ENCODE measurements around the gene HOXB2.

Gene HOXB2

GRCh38 chr17:48578616-48579470 lies 33.9 kb upstream of the HOXB2 start:
- FAIRE-seq: no peak

DNA sequence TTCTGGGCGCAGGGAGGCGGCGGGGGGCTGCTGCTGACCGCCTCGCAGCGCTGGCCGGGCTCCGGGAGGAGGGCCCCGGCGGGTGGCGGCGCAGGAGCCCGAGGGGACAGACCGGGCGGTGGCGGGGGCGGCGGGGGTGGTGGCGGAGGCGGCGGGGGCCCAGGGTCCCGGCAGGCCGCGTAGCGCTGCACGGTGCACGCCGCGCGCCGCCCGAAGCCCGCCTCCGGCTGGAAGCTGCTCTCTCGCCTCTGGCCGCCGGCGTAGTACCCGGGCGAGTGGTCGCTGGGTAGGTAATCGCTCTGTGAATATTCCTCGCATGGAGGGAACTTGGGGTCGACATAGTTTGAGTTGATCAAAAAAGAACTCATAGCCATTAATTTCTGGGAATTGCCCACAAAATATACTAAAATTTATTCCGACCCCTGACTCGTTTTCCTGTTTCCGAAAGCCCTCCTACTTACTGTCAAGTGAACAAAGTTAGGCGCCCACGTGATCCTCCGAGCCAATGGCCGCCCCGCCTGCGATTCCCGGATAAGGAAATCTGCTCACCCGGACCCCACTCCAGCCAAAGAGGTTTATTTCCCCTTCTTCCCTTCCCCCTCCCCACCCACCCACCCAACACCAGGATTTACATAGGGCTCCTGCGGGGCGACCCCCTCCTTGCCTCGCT lies 33.2 kb upstream of the HOXB2 start, which contains the start of gene HOXB4:
HOXB4 (minus strand) TSS at position 405 of the 670 bp plus-strand sequence; CDS start at position 374, 31 bp downstream.
- FAIRE-seq: no peak

DNA sequence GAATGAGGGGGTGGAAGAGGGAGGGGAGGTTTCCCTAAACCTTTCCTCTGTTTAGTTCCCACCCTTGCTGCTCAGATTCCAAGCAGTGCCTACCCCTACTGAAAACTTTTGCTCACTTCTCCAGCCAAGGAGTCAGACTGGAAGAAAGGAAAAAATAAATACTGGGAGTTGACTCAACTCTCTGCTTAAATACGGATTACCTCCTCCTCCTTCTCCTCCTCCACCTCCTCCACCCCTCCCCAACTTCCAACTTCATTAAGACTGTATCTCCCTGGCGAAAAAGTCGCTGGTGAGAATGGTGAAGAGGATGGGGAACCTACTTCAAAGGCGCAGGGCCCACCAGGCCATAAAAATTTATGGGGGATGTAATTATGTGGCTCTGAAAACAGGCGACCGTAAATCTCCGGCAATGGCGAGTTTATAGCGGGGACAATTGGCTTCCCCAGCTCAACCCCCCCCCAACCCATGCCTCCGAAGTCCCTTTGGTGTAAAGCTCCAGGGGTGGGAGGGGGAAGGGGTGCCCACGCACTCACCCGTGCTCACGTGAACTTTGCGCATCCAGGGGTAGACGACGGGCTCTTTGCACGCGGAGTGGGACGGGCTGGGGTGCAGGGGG lies 32.5 kb upstream of the HOXB2 start:
- no peak for FAIRE-seq

DNA sequence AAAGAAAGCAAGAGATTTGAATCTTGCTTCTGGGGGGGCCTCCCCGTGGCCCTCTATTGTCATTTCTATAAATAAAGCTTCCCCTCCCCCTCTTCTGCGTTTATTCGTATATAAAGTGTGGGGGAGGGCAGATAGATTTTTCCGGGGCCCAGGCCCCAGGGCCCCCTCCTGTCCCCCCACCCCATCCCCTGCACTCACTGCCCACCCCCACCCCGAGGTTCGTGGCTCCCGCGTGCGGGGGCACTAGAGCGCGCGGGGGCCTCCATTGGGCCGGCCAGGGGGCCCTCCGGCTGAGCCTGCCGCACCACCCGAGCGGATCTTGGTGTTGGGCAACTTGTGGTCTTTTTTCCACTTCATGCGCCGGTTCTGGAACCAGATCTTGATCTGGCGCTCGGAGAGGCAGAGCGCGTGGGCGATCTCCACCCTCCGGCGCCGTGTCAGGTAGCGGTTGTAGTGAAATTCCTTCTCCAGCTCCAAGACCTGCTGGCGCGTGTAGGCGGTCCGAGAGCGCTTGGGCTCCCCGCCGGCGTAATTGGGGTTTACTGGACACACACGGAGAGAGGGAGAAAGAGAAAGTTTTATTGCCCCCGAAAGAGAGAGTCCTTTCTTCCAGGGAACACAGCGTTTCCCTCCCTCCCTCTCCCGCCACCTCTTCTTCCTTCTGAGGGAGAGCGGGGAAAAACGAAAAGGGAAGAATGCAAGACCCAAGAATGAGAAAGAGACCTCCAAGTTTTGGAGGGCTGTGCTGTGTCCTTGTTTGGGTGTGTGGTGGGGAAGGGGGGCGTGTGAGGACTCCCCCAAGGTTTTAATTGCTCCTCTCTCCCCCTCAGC lies 31.8 kb upstream of the HOXB2 start:
- no peak for FAIRE-seq

GRCh38 chr17:48575673-48576478 lies 31.0 kb upstream of the HOXB2 start:
- no peak for FAIRE-seq

DNA sequence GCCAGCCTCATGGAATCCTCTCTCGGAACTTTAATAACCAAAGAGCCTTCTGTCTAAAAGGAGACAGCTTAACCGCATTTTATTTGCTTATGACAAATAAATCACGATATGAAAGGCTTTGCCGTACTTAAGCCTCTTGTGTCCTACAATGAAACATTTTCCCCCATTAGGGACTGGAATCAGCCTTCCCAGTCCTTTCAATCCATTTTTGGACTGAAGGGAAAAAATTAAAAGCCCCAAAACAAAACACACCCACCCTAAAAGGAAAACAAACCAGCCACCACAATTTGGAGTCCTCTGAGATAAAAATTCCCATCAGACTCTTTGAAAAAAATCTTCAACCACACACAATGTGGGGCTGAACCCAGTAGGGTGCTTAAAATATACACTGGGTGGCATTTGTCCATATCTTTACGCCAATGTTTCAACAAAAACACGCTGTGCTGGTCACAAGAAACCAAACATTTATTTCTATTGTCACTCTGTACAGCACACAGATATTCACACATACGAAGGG lies 30.2 kb upstream of the HOXB2 start:
- no peak for FAIRE-seq

DNA sequence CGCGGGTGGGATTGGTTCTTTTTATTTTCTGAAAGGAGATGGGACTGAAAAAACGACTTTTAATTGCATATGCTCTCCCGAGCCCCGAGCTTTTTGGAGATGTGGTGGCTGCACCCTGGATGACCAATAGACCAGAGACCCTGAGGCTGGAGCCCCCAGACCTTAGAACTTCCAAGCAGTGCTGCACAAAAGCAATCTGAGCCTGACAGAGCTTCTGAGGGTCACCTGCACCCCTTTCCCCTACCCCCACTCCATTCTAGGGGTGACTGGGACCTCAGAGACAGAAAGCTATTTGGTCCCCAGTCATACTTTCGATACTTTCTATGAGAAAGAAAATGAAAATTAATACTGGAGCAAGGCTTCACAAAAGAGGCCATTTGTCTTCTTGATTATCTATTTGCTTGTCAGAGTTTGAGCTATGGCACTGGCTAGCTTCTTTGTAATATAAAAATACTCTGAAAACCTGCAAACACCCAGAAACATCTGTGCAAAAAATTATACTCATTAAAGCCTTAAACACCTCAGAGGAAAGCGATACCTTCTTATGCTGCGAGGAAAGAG lies 29.7 kb upstream of the HOXB2 start:
- FAIRE-seq: no peak

DNA sequence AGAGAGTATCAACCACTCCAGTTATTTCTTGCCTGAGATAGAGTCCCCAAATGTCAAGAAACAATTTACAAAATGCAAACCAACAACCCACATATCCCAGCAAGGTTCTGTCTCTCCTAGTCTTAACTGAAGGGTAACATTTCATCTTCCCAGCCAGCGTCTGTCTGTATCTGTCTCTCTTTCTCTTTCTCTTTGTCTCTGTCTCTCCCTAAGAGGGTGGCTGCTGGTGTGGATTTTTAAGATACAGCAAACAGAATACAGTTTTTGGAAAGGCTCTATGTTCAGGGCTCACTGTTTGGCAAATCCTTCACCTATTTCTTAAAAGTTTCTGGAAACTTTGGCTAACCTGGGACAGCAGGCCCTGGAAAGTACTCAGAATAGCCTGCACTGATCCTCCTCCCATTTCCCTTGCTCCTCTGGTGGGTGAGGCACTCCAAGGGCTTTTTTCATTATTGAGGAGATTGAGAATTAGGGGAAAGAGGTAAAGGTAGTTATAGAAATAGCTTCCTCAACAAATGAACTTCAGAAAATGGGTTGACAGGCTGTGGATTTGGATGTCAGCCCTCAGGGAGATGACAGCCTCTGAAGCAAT lies 27.0 kb upstream of the HOXB2 start:
- no peak for FAIRE-seq

- no peak for FAIRE-seq
These were observed 26.3 kb upstream of the HOXB2 start for GRCh38 chr17:48571024-48571818.

DNA sequence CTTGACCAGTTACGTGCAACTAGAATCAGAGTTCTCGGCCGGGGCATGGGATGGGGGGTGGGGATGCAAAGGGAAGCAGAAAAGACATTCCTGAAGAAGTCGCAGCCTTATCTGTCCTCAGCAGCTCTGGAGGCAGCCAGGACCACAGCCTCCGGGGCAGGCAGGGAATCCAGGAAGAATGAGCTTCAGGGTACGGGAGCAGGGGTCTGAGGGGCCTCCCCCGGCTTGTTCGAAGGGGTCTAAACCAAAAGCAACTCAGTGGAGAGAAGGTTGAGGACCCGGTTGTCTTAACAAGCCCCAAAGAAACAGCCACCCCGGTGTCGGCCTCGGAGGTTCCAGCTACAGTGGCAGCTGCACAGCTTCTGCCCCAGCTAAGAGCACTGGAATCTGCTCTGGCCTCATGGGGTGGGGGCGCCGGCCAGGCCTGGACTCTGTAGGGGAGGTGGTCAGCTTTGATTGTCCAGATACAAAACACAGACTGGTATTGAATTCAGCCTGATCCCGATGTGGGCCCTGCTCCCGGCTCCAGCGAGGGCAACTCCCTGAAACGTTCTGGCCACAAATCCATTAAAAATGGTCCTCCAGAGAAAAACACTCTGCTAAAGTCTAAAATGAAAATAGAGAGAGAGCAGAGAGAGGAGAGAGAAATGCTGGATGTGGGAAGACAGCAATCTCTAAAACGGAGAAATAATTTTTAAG lies 25.6 kb upstream of the HOXB2 start:
- no peak for FAIRE-seq

GRCh38 chr17:48569674-48570324 lies 24.9 kb upstream of the HOXB2 start:
- no peak for FAIRE-seq

- FAIRE-seq: no peak
These were observed 24.3 kb upstream of the HOXB2 start for GRCh38 chr17:48569240-48569582.

DNA sequence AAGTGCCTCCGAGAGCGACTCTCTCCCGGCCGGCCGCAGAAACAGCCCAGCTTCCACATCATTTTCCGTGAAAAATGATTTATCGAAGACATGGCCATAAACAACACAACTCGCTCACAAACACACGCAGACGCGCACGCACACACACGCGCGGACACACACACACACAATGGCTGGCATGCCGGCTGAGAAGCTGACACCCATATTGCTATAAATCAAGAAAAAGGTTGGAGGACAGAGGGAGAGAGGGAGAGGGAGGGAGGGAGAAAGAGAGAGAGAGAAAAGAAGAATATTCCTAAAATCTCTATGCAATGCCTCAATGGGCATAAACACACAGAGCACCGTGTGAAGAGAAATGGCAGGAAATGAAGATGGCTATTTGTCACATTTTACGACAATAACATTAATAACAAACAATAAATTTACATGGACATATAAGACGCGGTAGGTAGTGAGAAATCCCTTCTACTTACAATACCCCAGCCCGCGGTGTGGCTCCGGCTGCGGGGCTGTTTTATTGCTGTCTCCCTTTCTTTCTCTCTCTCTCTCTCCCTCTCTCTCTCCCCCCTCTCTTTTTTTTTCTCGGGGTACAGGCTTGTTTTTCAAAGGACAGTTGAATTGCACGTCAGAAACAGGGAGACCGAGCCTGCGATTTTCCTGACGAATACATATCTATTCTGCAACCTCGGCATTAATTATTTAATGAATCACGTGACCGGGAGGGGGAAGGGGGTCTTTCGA lies 23.8 kb upstream of the HOXB2 start:
- FAIRE-seq: no peak

DNA sequence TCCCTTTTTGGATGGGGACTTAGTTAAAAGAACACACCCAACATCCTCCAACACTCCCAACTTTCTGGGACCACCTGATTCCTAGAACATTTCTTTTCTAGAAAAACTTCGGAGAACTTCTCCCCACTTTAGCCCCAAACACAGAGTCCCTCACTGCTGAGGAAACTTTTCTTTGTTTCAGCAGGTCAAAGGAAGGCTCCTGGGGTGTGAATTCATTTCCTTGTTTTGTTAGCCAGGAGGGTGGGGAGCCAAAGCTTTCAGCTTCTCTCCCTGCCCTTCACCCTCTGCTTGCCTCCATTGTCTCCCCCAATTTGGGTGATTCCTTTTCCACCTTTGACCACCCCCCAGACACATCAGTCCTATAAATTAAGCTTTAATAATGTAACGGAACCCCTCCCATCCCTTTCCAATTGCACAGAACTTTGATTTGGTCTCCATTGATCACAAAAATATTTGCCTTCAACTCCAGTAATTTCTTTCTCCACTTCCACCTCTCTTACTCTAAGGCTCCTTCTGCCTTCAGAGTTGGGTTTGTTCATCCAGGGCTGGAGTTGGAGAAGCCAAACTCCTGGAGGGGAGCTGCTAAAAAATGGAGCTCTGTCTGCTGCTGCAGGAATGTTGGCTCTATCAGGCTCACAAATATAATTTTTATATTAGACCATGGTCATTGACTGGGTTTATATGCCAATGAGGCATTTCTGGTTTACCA lies 22.9 kb upstream of the HOXB2 start:
- FAIRE-seq: no peak

DNA sequence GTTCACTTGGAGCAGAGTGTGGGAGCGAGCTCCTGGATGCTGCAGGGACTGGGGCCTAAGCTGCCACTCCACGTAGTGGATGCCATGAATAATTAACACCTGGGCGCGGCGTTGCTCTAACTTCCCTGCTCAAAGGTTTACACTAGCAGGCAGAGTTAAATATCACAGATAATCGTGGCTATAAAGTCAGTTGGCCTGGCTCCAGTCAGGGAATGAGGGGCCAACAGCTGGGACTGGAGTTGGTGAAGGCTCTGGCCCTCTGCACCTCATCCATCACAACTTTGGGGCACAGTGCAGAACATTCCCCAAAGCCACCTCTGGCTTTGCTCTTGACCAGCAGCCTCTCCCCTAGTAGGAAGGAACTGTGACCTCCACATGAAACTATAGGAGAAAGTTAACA lies 22.3 kb upstream of the HOXB2 start:
- no peak for FAIRE-seq

- no peak for FAIRE-seq
These were observed 21.8 kb upstream of the HOXB2 start for GRCh38 chr17:48566717-48567116.

- no peak for FAIRE-seq
These were observed 21.2 kb upstream of the HOXB2 start for GRCh38 chr17:48565925-48566710.
